Stimulated activated CD8-positive, alpha-beta memory T cell treated with anti-CD3 and anti-CD28 coated beads, Interleukin-12 subunit alpha, Interleukin-12 subunit beta, amount 100 ng/mL, for 4 hours (primary cell): ENCODE data around the gene LCORL.
"Not testable (repeated sequence)": the region's sequence is repeated elsewhere in the genome, so short reads cannot be mapped to it uniquely, and the experiment has no call there.

Experiments
- DNase-seq: peaks from one replicate; pipeline ENCODE4 v3.0.0-alpha.2; 2020; ENCODE audit warnings: low read depth

LCORL gene

DNA sequence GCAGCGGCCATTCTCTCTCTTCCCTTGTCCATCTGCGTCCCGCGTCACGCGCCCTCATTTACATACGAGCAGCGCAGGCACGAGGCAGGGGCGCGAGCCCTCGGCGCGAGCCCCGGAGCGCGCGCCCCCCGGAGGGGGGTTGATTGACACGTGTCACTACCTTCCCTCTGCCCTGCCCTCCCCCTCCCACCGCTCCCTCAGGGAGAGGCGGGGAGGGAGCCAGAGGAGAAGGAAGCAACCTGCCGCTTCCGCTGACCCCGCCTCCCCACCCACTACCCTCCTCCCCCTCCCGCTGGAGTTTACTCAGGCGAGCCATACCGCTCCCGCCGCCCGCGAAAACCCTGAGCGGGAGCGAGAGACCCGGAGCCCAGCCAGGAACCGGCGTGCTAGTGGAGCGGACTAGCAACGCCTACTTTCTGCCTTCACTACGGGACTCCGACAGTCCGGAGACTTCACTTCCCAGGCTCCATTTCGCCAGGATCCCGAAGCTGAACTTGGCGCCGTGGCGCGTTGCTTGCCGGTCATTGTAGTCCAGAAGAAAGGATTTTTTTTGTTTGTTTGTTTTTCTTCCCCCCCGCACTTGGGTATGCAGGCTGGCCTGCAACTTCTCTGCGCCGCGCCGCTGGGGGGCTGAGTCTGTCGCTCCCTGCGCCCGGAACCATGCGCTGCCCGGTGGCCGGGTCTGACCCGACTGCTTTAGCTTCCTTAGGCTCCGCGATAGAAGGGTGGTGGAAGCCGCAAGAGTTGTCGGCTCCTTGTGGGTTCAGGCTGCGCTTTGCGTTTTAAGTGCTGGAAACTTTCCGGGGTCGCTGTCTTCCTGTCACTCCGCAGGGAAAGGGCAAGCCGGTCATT is at the start of gene LCORL:
LCORL (minus strand) TSS at position 36 of the 852 bp plus-strand sequence; CDS start at position 32, 4 bp downstream.
- peak; percentile 82 for DNase-seq

DNA sequence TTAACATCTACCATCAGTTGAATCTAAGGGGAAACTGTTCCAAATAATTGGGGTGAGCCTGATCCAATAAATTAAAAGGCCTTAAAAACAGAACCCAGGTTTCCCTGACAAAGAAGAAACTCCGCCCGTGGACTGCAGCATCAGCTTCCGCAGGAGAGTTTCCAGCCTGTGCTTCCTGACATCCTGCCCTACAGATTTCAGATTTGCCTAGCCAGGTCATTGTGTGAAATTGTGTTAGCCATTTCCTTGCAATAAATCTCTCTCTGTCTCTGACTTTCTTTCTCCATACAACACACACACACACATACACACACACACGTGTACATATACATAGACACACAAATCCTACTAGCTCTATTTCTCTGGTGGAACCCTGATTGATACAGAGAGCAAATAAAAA is 48.3 kb upstream of the LCORL start:
- DNase-seq = no peak

DNA sequence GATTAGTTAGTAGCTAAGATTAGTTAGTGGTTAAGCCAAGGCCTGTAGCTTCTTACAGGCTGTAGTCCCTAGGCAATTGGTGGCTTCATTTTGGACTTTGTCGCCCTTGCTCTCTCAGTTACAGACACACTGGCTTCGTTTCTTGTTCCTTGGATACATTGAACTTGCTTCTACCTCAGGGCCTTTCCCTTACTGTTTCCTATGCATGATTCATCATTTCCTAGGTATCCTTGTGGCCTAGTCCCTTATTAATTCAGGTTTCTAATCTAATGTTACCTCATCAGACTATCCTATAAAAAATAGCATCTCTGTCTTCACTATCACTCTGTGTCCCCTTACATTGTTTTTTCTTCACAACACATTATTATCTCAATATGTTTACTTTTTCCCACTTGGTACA is 45.5 kb upstream of the LCORL start:
- no peak for DNase-seq

DNA sequence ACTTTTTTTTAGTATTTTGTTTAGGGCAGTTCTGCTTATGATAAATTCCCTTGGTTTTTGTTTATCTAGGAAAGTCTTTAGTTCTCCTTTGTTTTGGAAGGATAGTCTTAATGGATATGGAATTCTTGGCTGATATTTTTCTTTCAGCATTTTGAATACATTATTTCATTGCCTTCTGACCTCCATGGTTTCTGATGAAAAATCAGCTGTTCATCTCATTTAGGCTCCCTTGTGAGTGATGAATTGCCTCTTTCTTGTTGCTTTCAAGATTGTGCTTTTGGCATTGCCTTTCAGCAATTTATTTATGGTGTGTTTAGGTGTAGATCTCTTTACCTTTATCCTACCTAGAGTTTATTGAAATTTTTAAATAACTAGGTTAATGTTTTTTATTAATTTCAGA is 41.5 kb upstream of the LCORL start:
- DNase-seq = no peak

DNA sequence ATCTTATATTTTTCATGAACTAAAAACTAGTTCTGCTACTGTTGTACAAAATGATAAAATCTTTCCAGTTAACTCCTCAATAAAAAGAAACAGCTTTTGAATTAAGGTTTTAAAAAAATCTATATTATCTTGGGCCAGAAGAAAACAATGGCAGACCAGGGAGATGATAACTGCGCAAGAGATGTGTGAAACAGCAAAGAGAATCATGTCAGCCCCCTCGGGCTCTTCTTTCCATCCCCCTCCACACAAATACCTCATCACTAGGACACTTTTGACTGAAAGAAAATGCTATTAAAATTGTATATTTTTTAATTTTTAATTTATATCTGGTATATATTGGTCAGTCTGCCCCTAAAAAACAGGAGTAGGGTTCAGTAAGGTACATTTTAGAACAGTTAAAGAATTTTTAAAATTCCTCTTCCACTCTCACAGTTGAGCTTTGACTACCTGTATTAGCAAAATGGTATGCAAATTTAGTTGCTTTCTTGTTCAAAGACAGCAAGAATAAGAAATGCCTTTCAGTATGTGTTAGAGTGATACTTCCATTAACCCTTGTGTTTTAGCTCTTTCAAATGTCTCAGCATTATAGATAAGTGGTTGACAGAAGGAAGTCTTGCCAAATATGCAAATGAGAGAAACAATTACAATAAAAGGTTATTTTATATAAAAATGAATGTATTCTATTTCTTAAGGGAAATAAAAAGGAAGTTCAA is 36.4 kb upstream of the LCORL start:
- no peak for DNase-seq

DNA sequence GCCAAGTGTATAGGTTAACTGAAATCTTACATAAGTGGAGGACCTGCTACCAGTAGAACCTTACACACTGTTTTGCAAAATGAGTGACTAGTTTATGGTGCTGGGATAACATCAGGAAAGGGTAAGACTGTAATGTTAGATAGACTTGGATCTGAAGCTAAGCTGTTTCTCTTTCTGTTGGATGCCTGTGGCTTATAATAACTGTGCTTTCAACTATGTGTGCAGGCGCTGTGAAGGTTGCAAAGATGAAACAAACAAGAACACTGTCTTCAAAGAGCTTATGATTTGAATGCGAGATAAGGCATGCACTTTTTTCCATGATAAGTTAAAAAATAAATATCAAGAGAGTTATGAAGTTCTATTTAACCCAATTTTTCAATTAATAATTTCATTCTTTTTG is 34.5 kb upstream of the LCORL start:
- DNase-seq = no peak

DNA sequence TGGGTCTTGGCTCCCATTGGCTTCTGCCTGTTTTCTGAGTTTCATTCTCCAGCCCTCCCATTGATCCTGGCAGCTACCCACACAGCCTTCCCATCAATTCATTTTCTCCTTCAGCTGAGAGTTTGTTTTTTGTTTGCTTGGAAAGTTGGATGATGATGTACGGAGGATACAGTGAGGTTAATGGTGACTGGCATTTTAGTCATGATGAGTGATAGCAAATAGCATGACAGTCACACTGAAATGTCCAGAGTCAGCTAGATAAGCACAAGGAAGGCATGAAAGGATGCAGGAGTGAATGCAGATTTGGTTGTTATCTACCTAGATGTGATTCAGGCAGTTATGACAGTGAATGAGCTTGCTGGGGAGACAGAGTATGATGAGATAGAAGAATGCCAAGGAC is 30.6 kb upstream of the LCORL start:
- no peak for DNase-seq

DNA sequence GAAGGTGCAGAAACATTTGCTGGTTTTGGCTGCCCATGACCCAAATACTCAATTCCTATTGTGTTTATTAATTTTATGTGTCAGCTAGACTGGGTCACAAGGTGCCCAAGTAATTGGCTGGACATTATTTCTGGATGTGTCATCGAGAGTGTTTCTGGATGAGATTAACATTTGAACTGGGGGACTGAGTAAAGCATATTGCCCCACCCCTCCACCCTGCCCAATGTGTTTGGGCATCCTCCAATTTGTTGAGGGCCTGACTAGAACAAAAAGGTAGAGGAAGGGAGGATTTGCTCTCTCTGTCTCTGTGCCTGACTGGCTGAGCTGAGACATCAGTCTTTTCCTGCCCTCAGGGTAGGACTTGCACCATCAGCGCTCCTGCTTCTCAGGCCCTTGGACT is 29.7 kb upstream of the LCORL start:
- no peak for DNase-seq

DNA sequence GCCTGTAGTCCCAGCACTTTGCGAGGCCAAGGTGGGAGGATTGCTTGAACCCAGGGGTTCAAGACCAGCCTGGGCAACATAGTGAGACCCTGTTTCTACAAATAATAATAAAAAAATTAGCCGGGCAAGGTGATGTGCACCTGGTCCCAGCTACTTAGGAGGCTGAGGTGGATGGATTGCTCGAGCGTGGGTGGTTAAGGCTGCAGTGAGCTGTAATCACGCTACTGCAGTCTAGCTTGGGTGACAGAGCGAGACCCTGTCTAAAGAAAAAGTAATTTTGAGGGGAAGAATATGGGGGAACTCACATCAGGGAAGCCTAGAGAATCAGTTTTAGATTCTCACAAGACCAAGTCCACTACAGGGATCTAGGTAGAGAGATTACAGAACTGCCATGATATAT is 28.9 kb upstream of the LCORL start:
- DNase-seq = no peak

DNA sequence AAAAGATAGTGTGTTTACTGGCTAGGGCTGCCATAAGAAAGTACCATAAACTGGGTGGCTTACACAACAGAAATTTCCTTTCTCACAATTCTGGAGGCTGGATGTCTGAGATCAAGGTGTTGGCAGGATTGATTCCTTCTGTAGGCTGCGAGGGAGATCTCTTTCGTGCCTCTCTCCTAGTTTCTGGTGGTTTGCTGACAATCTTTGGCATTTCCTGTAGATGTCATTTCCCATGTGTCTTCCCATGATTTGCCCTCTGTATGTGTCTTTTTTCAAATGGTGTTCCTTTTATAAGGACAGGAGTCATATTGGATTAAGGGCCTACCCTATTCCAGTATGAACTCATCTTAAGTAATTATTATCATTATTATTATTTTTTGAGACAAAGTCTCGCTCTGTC is 27.9 kb upstream of the LCORL start:
- no peak for DNase-seq

DNA sequence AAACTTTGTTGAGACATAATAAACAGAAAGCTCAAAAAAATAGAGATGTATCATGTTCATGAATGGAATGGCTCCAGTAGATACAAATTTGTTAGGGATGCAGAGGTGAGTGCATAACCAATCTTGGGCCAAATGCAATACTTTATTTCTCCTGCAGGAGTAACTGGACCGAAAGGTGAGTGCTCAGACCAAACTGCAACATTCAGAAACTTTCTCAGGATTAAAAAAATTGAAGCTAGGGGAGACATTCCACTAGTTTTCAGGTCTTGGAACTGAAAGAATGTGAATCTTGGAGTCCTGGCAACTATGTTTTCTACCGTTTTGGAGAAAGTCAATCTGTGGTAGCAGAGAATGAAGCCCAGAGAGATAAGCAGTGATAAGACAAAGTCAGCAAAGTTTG is 21.2 kb upstream of the LCORL start:
- no peak for DNase-seq

DNA sequence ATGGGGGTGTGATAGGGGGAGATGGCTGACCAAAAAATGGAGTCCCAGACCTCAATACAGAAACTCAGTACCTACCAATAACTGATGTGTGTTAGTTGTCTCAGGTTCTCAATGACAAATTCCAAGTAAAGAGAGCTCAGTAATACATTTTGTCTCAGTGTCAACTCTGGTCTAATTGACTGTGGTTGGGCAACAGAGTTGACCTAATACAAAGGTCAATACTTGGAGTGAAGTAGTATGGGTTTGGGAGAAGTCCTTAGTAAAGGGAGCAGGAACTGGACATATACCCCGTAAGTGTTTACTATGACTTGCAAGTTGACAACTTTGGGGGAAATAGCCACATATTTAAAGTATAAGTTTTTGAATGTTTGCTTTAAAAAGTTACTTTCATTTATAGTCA is 20.5 kb upstream of the LCORL start:
- no peak for DNase-seq

DNA sequence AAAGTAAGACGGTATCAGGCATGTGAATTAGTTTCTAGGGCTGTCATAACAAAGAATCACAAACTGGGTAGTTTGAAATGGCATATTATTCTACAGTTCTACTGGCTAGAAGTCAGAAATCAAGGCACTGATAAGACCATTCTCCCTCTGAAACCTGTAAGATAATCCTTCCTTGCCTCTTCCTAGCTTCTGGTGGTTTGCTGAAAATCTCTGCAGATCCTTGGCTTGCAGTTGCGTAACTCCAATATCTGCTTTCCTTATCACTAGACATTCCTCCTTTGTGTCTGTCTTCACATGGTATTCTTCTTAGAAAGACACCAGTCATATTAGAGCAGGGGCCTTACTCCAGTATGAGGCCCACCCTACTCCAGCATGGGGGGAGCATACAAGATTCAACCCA is 19.6 kb upstream of the LCORL start:
- no peak for DNase-seq

DNA sequence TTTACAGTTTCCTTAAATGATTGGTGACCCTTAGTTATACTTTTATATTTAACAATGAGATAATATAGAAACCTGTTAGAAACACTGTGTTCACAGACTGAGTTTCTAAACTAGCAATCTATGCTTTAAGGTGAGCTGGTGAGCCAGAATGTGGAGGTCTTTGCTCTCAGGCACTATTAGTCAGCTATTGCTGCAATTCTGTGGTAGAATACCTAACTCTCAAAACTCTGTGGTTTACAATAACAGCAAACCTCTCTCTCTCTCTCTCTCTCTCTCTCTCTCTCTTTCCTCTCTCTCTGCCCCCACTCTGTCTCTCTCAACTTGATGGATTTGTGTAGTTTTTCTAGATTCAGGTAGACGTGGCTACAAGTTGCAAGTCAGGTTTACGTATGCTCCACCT is 17.6 kb upstream of the LCORL start:
- no peak for DNase-seq

DNA sequence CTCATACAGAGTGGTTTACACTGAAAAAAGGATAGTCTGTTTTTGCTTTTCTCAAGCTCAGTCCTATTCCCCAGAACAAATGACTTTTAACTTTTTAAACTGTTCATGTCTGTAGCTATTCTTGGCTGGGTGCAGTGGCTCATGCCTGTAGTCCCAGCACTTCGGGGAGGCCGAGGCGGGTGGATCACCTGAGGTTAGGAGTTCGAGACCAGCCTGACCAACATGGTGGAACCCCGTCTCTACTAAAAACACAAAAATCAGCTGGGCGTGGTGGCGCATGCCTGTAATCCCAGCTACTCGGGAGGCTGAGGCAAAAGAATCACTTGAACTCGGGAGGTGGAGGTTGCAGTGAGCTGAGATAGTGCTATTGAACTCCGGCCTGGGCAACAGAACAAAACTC is 14.8 kb upstream of the LCORL start:
- not testable (repeated sequence) for DNase-seq

DNA sequence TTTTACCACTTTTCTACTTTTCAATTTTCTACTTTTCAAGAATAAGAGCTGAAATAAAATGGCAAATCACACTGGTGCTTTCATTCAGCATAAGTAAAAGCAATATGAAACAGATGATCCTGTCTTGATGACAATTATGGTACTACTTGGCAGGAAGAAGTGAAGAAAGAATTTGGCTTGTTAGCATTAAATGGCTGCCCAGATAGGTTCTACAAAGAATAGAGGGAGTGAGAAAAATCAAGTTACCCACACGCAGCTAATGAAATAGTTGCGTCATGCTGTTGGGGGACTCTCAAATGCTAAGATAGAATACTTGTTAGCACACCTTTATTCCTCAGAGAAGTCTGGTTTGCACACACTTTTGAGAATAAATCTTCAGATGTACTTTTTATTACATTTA is 12.5 kb upstream of the LCORL start:
- DNase-seq = no peak

DNA sequence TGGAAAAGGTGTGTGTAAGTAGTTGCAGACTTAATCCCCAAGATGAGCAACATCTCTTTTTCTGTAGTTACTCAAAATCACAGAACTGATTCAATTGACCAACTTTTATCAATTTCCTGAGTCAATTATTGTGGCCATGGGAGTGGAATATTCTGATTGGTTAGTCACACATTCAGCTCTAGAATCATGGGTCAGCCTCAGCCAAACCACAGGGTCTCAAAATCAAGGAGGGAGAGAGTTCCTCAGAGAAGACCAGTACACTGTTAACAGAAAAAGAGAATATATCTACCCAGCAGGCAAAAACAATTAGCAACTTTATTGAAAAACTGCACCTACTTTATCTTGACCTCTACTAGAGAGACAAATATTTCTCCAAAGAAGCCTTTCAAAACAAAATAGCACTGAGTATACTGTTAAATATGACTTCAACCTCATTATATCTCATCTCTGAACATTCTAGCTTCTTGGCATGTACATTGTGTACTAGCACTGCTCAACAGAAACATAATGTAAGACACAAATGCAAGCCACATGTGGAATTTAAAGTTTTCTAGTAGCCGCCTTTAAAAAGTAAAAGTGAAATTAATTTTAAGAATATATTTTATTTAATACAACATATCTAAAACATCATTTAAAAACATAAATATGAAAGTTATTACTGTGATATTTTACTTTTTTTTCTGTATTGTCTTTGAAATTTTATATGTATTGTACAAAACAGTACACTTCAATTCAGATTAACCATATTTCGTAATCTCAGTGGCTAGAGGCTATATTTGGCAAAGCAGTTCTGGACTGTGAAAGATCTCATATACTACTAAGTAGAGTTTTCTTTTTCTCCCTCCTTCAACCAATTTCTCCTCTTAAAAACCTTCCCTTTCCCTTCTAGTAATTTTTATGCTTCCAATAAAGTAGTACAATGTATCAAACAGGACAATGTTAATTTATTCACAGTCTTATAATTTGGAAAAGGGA is 11.8 kb upstream of the LCORL start:
- DNase-seq = no peak

DNA sequence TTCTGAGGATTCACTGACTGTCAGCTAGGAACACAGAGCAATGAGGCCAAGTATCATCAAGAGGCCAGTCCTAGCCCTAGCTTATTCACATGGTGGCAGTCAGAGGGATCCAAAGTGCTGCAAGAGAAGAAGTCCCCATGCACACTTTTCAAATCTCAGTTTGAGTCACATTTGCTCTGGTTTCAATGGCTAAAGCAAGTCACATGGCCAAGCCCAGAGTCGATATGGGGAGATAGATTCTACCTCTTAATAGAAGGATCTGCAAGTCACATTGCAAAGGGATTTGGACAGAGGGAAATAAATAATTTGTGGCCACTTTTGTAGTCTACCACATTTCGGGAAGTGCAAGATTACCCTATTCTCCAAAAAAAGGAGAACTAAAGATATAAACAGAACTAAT is 3.7 kb upstream of the LCORL start:
- DNase-seq = no peak

DNA sequence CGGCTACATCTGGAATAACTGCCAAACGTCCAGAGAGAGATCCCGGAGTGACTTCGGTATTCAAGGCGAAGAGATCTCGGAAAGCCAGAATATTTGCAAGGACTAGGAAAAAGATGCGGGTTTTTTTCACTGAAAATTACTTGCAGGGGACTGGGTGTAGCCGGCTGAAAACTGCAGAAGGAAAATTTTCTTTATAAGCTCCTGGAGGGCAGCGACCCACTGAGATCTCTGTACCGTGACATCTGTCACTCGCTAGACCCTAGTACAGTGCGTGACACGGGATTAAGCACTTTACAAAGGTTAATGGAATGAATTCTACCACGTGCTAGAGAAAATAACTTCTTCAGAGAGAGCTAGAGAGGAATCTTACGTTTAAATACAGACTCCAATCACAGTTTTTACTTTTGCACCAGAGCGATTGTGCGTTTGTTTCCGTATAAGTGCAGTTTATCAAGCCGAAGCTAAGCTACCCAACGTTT is 1.1 kb upstream of the LCORL start:
- DNase-seq = no peak

DNA sequence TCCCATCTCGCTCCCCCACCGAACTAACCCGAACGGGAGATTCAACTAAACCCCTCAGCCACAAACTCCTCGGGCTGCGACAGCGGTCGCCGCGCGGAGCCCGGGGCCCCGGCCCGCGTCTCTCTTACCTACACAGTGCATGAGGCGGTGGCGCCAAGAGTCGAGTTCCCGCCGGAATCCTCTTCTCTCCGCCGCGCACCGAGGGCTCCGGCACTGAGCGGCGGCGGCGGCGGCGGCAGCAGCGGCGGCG is 160 bp downstream of the LCORL start:
- DNase-seq = no peak

DNA sequence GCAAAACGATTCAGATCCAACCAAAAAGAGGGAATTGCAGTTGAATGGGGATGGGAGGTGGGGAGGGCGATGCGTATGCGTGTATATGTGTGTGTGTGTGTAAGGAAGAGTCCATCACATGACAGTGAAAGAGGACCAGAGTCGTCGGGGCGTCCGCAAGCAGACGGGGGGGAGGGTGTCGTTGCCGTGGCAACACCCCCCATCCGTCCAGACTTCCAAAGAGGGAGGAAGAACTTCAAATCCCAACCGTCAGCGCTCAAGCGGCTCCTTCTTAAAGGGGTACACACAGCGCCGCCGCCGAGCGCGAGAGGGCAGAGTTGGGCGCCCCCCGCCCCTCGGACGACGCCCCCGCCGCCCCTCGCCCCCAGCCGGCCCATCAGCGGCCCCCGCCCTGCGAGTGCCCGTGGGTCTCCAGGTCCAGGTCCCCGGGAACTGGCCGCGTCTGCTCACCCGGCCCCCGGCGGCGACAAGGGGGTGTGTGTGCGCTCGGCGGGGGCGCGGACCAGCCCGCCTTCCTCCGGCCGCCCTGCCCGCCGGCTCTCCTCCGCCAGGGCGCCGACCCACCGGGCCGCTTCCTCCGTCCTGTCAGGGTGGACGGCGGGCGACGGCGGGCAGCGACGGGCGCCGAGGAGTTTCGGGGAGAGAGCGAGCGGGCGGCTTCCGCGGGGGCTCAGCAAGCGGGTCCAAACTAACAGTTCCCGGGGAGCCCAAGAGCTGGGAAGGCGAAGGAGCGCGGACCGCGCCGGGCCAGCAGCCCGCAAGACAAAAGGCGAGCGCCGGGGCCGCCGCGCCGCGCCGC is 685 bp downstream of the LCORL start:
- peak; percentile 17 for DNase-seq

DNA sequence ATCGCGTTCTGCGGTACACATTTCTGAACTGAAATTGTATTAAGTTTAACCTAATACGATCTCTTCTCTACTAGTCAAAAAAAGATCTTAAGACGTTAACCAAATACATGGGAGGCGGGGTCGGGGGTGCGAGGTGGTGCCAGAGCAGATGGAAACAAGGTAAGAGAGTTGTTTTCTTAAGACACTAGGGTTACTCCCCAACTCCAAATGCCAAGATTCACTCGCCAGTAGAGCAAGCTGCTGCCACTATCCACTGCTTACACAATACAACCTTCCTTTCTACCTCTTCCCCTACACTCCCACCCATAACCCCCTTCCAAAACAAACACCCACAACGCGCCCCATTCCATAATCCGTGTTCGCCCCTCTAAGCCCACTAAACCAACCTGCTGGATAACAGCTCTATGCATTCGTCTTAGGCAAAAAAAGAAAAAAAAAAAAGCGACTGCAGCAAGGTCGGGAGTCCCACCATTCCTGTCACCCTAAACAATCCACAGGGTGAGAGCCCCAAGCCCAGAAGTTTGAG is 1.3 kb downstream of the LCORL start:
- no peak for DNase-seq
